Astrocyte of the hippocampus (primary cell): ENCODE measurements around the gene DNLZ.

Experiments
- DNase-seq: peaks from one replicate; pipeline ENCODE4 v3.0.0; 2011; ENCODE audit warnings: low read depth, low spot score

DNLZ gene

DNA sequence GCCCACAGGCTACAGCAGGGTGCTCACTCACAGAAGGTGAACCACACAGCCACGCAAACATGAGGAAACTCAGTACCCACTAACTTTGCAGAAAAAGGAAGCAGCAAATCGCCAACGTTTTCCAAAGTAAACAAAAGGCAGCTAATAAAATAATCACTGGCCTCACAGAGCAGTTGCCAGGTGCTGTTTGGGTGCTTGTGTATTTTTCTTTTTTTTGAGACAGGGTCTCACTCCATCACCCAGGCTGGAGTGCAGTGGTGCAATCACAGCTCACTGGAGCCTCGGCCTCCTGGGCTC, 32.6 kb upstream of the DNLZ start:
- no peak for DNase-seq

DNA sequence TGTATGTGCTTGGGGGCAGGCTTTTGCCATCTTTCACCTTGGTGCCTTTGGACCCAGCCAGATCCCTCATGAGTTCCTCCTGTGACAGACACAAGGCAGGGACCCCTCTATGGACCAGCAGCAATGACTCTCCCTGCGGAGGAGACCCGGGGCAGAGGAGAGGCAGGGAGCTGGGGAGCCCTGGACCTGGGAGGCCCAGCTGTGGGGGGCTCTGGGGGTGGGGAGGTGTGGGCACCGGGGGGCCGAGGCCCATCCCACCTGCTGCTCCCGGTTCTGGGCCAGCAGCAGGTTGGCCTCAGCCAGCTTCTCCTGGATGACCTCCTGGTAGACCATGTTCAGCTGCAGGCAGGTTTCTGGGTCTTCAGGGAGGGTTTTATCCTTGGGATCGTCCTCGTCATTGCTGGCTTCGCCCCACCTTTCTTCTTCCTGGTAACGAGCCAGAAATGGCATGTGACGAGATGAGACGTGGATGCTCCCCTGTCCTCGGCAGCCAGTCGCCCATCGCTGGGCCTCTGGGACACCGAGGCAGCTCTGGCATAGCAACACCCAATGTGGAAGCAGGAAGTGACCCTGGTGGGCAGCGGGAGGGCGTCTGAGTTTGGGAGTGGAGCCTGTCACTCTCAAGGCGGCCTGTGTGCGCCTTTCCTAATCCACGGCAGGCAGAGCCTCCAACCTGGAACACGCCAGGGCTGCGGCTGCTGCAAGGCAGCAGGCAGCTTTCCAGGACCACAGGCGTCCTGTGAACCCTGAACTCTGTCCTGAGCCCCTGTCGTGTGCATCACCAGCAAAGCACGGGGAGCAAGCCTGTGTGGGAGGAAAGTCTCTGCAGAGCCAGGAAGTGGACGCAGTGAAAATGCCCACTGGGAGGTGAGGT, 32.0 kb upstream of the DNLZ start:
- no peak for DNase-seq

DNA sequence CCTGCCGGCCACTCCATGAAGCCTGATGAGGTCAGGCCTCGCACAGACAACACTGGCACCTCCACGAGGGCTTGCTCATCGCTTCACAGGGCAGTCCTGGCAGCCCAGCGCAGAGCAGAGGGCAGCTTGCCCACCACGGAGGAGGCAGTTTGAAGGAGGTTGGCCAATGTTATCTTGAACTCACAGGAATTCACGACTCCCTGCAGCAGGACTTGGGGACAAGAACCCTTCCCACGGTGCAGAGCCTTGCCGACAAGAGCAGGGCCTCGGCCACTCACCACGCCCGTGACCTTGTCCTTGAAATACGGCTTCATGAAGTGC, 31.4 kb upstream of the DNLZ start:
- no peak for DNase-seq

DNA sequence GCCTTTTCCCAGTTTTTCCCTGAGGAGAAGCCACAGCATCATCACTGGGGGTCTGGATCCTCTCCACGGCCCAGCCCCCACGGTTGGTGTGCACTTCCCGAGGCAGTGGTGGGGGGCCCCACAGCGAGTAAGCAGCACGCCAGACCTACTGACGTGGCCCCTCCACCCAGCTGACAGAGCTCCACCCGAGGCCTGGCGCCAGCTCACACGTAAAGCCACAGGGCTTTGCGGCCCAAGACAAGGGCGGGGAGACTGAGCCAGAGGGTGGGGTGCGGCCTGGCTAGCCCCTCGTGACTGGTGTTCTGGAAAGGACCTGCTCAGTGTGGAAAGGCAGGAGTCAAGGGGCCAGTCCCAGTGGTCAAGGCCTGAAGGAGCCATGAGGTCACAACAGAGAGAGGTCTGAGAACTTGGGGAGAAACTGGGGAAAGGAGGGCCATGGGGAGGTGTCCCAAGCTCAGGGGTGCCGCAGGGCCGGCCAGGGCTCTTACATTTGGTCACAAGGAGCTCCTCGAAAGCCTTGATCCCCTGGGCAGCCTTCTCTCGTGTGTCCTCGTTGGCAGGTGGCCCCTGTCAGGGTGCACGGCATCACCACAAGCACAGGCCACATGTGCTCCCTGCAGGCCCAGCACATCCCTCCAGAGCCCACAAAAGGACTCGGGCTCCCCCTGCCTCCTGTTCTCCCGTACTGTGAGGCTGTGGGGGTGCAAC, 30.9 kb upstream of the DNLZ start:
- no peak for DNase-seq

- DNase-seq, result no peak
These were observed 30.0 kb upstream of the DNLZ start for GRCh38 chr9:136393531-136393930.

GRCh38 chr9:136392538-136393449, 29.2 kb upstream of the DNLZ start:
- DNase-seq, result no peak

GRCh38 chr9:136391737-136392537, 28.4 kb upstream of the DNLZ start:
- DNase-seq, result no peak

- DNase-seq, result no peak
These were observed 25.9 kb upstream of the DNLZ start for GRCh38 chr9:136389396-136389795.

- DNase-seq, result no peak
These were observed 23.7 kb upstream of the DNLZ start for GRCh38 chr9:136387217-136387616.

DNA sequence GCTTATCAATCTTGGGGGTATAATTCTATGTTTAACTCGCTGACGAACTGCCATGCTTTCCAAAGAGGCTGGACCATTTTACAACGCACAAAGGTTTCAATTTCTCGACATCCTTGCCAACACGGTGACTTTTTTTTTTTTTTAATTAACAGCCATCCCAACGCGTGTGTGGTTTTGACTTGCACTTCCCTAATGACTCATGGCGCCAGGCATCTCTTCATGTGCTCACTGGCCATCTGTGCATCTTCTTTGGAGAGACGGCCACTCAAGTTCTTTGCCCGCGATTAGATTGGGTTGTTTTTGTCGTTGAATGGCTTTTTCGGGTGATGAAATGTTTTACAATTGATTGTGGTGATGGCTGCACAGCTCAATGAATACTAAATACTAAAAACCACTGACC, 22.5 kb upstream of the DNLZ start:
- no peak for DNase-seq

- no peak for DNase-seq
These were observed 21.5 kb upstream of the DNLZ start for GRCh38 chr9:136385015-136385414.

GRCh38 chr9:136383436-136383835, 19.9 kb upstream of the DNLZ start:
- no peak for DNase-seq

GRCh38 chr9:136381966-136382513, 18.5 kb upstream of the DNLZ start:
- no peak for DNase-seq

DNA sequence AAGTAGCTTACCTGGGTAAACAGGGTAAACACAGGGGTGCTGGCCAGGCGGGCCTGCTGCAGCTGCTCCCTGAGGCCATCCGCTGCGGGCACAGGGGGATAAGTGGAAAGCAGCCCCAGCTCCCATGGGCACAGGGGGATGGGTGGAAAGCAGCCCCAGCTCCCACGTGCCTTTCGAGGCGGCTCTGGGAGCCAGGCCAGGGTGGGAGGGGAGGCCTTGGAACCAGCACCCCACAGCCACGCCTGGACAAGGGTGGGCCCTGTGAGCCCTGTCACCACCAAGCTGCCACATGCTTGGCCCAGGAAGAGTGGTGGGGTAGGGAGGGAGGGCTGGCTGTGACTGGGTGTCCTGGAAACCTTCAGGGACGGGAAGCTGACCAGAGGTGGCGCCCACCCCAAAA, 17.8 kb upstream of the DNLZ start:
- DNase-seq, result no peak

DNA sequence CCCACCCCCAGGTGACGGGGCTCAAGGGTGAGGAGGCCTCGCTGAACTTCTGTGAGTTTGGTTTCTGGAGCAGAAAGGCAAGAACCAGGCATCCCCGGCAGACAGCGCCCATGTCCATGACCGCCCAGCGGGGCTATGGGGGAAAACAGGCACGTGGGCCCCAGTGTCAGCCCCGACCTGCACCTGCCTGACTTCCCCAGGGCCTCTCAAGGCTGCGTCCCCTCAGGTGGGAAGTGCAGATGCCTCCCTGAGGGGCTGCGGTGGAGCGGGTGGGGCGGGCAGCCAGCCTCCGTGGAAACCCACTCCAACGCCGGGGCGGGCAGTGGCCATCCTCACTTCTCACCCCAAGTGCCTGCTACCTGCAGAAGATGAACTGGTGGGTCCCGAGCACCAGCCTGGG, 16.8 kb upstream of the DNLZ start:
- DNase-seq, result no peak

- DNase-seq, result no peak
These were observed 16.3 kb upstream of the DNLZ start for GRCh38 chr9:136379891-136380290.

GRCh38 chr9:136379401-136379800, 15.9 kb upstream of the DNLZ start:
- no peak for DNase-seq

GRCh38 chr9:136379003-136379287, 15.4 kb upstream of the DNLZ start:
- no peak for DNase-seq

GRCh38 chr9:136378170-136379002, 14.8 kb upstream of the DNLZ start:
- no peak for DNase-seq

DNA sequence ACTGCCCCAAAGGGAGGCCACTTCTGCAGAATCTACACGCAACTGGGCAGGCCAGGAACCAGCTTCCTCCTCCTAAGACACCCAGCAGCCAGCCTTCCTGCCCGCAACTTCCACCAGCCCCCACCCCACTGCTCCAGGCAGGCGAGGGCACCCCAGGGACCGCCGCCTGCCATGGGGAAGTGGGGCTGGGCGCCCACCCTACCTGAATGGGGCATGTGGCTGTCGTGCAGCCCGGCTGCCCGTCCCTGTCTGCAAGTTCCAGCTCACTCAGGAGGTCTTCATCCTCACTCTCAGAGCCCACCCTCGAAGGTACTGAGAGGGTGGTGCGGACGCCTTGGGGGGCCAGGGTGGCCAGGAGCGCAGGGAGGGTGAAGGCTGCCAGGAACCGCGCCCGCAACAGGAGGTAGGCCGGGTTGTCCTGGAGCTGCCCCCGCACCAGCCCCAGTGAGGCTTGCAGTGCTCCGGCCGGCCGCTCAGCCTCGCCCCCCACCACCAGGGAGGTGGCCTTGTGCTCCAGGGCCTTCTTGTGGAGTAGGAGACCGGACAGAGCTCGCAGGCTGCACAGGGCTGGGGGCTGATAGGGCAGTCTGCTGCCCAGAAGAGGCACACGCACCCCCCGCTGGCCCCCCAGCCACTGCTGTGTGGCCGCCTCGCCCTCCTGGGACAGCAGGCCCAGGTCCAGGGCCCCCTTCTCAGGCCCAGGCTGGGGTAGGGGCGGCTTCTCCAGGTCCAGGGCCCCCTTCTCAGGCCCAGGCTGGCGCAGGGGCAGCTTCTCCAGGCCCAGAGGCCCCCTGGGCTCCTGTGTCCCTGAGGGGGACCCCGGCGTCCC, 14.0 kb upstream of the DNLZ start:
- DNase-seq, result no peak
